ENCODE measurements around the gene KCTD4.

The KCTD4 gene

GRCh38 chr13:45226024-45226423 is 25.2 kb upstream of the KCTD4 start:
- H3K36me3 ChIP-seq (ENCODE audit: control insufficient read depth, insufficient read depth, low read length): no peaks in the 10 kb centered on the region
- no peak overlapping the region for H3K27ac ChIP-seq (ENCODE audit: low read depth, low read length)
- H3K4me1 ChIP-seq (ENCODE audit: control insufficient read depth, insufficient read depth, low read length): no peaks in the 10 kb centered on the region
- H3K4me3 ChIP-seq (ENCODE audit: low read length): no peak overlapping the region
- no peak overlapping the region for H3K9ac ChIP-seq (ENCODE audit: low read length)
- H3K27me3 ChIP-seq (ENCODE audit: control insufficient read depth, insufficient read depth, low read length): no peaks in the 10 kb centered on the region

- Histone ChIP-seq H3K27me3 (ENCODE audit: control insufficient read depth, insufficient read depth, low read length) (no peaks in the 10 kb centered on the region), H3K4me3 (ENCODE audit: low read length) (no peak overlapping the region), H3K36me3 (ENCODE audit: control insufficient read depth, insufficient read depth, low read length) (no peaks in the 10 kb centered on the region), H3K4me1 (ENCODE audit: control insufficient read depth, insufficient read depth, low read length) (no peaks in the 10 kb centered on the region), H3K9ac (ENCODE audit: low read length) (no peak overlapping the region), H3K27ac (ENCODE audit: low read depth, low read length) (no peak overlapping the region)
Measured at GRCh38 chr13:45225370-45225769, 24.5 kb upstream of the KCTD4 start.

- Histone ChIP-seq H3K4me3 (ENCODE audit: low read length) (no peak overlapping the region), H3K27me3 (ENCODE audit: control insufficient read depth, insufficient read depth, low read length) (no peaks in the 10 kb centered on the region), H3K9ac (ENCODE audit: low read length) (no peak overlapping the region), H3K4me1 (ENCODE audit: control insufficient read depth, insufficient read depth, low read length) (peaks cover 4% of the 10 kb centered on the region), H3K27ac (ENCODE audit: low read depth, low read length) (no peak overlapping the region), H3K36me3 (ENCODE audit: control insufficient read depth, insufficient read depth, low read length) (no peaks in the 10 kb centered on the region)
Measured at GRCh38 chr13:45224176-45224575, 23.3 kb upstream of the KCTD4 start.

GRCh38 chr13:45222919-45223318 is 22.1 kb upstream of the KCTD4 start:
- Histone ChIP-seq H3K36me3 (ENCODE audit: control insufficient read depth, insufficient read depth, low read length) (no peaks in the 10 kb centered on the region), H3K4me1 (ENCODE audit: control insufficient read depth, insufficient read depth, low read length) (peaks cover 4% of the 10 kb centered on the region), H3K27me3 (ENCODE audit: control insufficient read depth, insufficient read depth, low read length) (no peaks in the 10 kb centered on the region), H3K27ac (ENCODE audit: low read depth, low read length) (no peak overlapping the region), H3K4me3 (ENCODE audit: low read length) (no peak overlapping the region), H3K9ac (ENCODE audit: low read length) (no peak overlapping the region)

GRCh38 chr13:45222516-45222915 is 21.7 kb upstream of the KCTD4 start:
- Histone ChIP-seq H3K27me3 (ENCODE audit: control insufficient read depth, insufficient read depth, low read length) (no peaks in the 10 kb centered on the region), H3K4me3 (ENCODE audit: low read length) (no peak overlapping the region)

GRCh38 chr13:45220403-45220802 is 19.6 kb upstream of the KCTD4 start:
- Histone ChIP-seq H3K36me3 (ENCODE audit: control insufficient read depth, insufficient read depth, low read length) (no peaks in the 10 kb centered on the region), H3K9ac (ENCODE audit: low read length) (no peak overlapping the region), H3K4me1 (ENCODE audit: control insufficient read depth, insufficient read depth, low read length) (peaks cover 4% of the 10 kb centered on the region), H3K27me3 (ENCODE audit: control insufficient read depth, insufficient read depth, low read length) (no peaks in the 10 kb centered on the region), H3K27ac (ENCODE audit: low read depth, low read length) (no peak overlapping the region), H3K4me3 (ENCODE audit: low read length) (no peak overlapping the region)

More at GRCh38 chr13:45222516-45222915, 21.7 kb upstream of the KCTD4 start:
- Histone ChIP-seq H3K27ac (ENCODE audit: low read depth, low read length) (no peak overlapping the region), H3K4me1 (ENCODE audit: control insufficient read depth, insufficient read depth, low read length) (peaks cover 4% of the 10 kb centered on the region), H3K9ac (ENCODE audit: low read length) (no peak overlapping the region), H3K36me3 (ENCODE audit: control insufficient read depth, insufficient read depth, low read length) (no peaks in the 10 kb centered on the region)

- no peaks in the 10 kb centered on the region for H3K36me3 ChIP-seq (ENCODE audit: control insufficient read depth, insufficient read depth, low read length)
- no peak overlapping the region for H3K4me3 ChIP-seq (ENCODE audit: low read length)
- peaks cover 4% of the 10 kb centered on the region for H3K4me1 ChIP-seq (ENCODE audit: control insufficient read depth, insufficient read depth, low read length)
- H3K27me3 ChIP-seq (ENCODE audit: control insufficient read depth, insufficient read depth, low read length): no peaks in the 10 kb centered on the region
- H3K9ac ChIP-seq (ENCODE audit: low read length): no peak overlapping the region
- no peak overlapping the region for H3K27ac ChIP-seq (ENCODE audit: low read depth, low read length)
Measured at GRCh38 chr13:45219938-45220375, 19.1 kb upstream of the KCTD4 start.

- no peak overlapping the region for H3K4me3 ChIP-seq (ENCODE audit: low read length)
- H3K27ac ChIP-seq (ENCODE audit: low read depth, low read length): peak overlapping the region; percentile 14
- H3K9ac ChIP-seq (ENCODE audit: low read length): no peak overlapping the region
- no peaks in the 10 kb centered on the region for H3K36me3 ChIP-seq (ENCODE audit: control insufficient read depth, insufficient read depth, low read length)
- no peaks in the 10 kb centered on the region for H3K27me3 ChIP-seq (ENCODE audit: control insufficient read depth, insufficient read depth, low read length)
- peaks cover 4% of the 10 kb centered on the region for H3K4me1 ChIP-seq (ENCODE audit: control insufficient read depth, insufficient read depth, low read length)
Measured at GRCh38 chr13:45219123-45219891, 18.5 kb upstream of the KCTD4 start.

- Histone ChIP-seq H3K36me3 (ENCODE audit: control insufficient read depth, insufficient read depth, low read length) (no peaks in the 10 kb centered on the region), H3K27me3 (ENCODE audit: control insufficient read depth, insufficient read depth, low read length) (no peaks in the 10 kb centered on the region), H3K4me3 (ENCODE audit: low read length) (no peak overlapping the region), H3K4me1 (ENCODE audit: control insufficient read depth, insufficient read depth, low read length) (peaks cover 4% of the 10 kb centered on the region), H3K9ac (ENCODE audit: low read length) (no peak overlapping the region), H3K27ac (ENCODE audit: low read depth, low read length) (peak overlapping the region; percentile 14)
Measured at GRCh38 chr13:45218689-45219088, 17.8 kb upstream of the KCTD4 start.

GRCh38 chr13:45216193-45216592 is 15.3 kb upstream of the KCTD4 start:
- peaks cover 4% of the 10 kb centered on the region for H3K4me1 ChIP-seq (ENCODE audit: control insufficient read depth, insufficient read depth, low read length)
- no peak overlapping the region for H3K4me3 ChIP-seq (ENCODE audit: low read length)
- no peaks in the 10 kb centered on the region for H3K36me3 ChIP-seq (ENCODE audit: control insufficient read depth, insufficient read depth, low read length)
- H3K27me3 ChIP-seq (ENCODE audit: control insufficient read depth, insufficient read depth, low read length): no peaks in the 10 kb centered on the region
- H3K9ac ChIP-seq (ENCODE audit: low read length): no peak overlapping the region
- H3K27ac ChIP-seq (ENCODE audit: low read depth, low read length): peak overlapping the region; percentile 8

GRCh38 chr13:45215392-45216077 is 14.7 kb upstream of the KCTD4 start:
- Histone ChIP-seq H3K27me3 (ENCODE audit: control insufficient read depth, insufficient read depth, low read length) (no peaks in the 10 kb centered on the region), H3K4me1 (ENCODE audit: control insufficient read depth, insufficient read depth, low read length) (peaks cover 4% of the 10 kb centered on the region), H3K4me3 (ENCODE audit: low read length) (no peak overlapping the region), H3K27ac (ENCODE audit: low read depth, low read length) (peak overlapping the region; percentile 8), H3K9ac (ENCODE audit: low read length) (no peak overlapping the region), H3K36me3 (ENCODE audit: control insufficient read depth, insufficient read depth, low read length) (no peaks in the 10 kb centered on the region)

- Histone ChIP-seq H3K9ac (ENCODE audit: low read length) (no peak overlapping the region), H3K36me3 (ENCODE audit: control insufficient read depth, insufficient read depth, low read length) (peaks cover 3% of the 10 kb centered on the region), H3K4me3 (ENCODE audit: low read length) (no peak overlapping the region), H3K4me1 (ENCODE audit: control insufficient read depth, insufficient read depth, low read length) (peaks cover 18% of the 10 kb centered on the region), H3K27me3 (ENCODE audit: control insufficient read depth, insufficient read depth, low read length) (no peaks in the 10 kb centered on the region), H3K27ac (ENCODE audit: low read depth, low read length) (peak overlapping the region; percentile 29)
Measured at GRCh38 chr13:45209229-45209628, 8.4 kb upstream of the KCTD4 start.

GRCh38 chr13:45208132-45208531 is 7.3 kb upstream of the KCTD4 start:
- Histone ChIP-seq H3K27me3 (ENCODE audit: control insufficient read depth, insufficient read depth, low read length) (no peaks in the 10 kb centered on the region), H3K4me3 (ENCODE audit: low read length) (no peak overlapping the region), H3K36me3 (ENCODE audit: control insufficient read depth, insufficient read depth, low read length) (peaks cover 3% of the 10 kb centered on the region), H3K4me1 (ENCODE audit: control insufficient read depth, insufficient read depth, low read length) (peaks cover 18% of the 10 kb centered on the region), H3K9ac (ENCODE audit: low read length) (no peak overlapping the region), H3K27ac (ENCODE audit: low read depth, low read length) (peak overlapping the region; percentile 53)

Data from rectal smooth muscle tissue (tissue), 1 donor.